Measurements from ENCODE around the gene PPL.

Gene PPL

GRCh38 chr16:4860727-4861342 is 76.1 kb downstream of the PPL start:
- WGBS, 2 experiments (ENCODE audit: insufficient coverage in 2 of 2) = 92 to 96% methylated on average over 13 of the region's 14 CpGs

GRCh38 chr16:4859900-4860255 is 77.1 kb downstream of the PPL start:
- Histone ChIP-seq H3K27ac (ENCODE audit: low read depth, low read length, severe bottlenecking) (peak overlapping the region; percentile 61), H3K4me1 (ENCODE audit: control insufficient read depth, insufficient read depth, low read length, poor library complexity, severe bottlenecking) (peaks cover 15% of the 10 kb centered on the region), H3K9me3 (ENCODE audit: control insufficient read depth, low read length) (no peaks in the 10 kb centered on the region), H3K36me3 (ENCODE audit: control insufficient read depth, insufficient read depth, low read length) (peaks cover 97% of the 10 kb centered on the region), H3K4me3 (ENCODE audit: extremely low read depth, insufficient read depth, low read length, poor library complexity, severe bottlenecking) (no peak overlapping the region)
- 85 to 89% methylated on average over 8 to 10 of the region's 10 CpGs for WGBS, 2 experiments (ENCODE audit: insufficient coverage in 2 of 2)

More at GRCh38 chr16:4860727-4861342, 76.1 kb downstream of the PPL start:
- Histone ChIP-seq H3K9me3 (ENCODE audit: control insufficient read depth, low read length) (no peaks in the 10 kb centered on the region), H3K36me3 (ENCODE audit: control insufficient read depth, insufficient read depth, low read length) (peaks cover 90% of the 10 kb centered on the region), H3K27ac (ENCODE audit: low read depth, low read length, severe bottlenecking) (no peak overlapping the region), H3K4me3 (ENCODE audit: extremely low read depth, insufficient read depth, low read length, poor library complexity, severe bottlenecking) (no peak overlapping the region), H3K4me1 (ENCODE audit: control insufficient read depth, insufficient read depth, low read length, poor library complexity, severe bottlenecking) (peaks cover 9% of the 10 kb centered on the region)

GRCh38 chr16:4859190-4859899 is 77.6 kb downstream of the PPL start:
- H3K4me1 ChIP-seq (ENCODE audit: control insufficient read depth, insufficient read depth, low read length, poor library complexity, severe bottlenecking) = peaks cover 15% of the 10 kb centered on the region
- no peak overlapping the region for H3K4me3 ChIP-seq (ENCODE audit: extremely low read depth, insufficient read depth, low read length, poor library complexity, severe bottlenecking)
- H3K36me3 ChIP-seq (ENCODE audit: control insufficient read depth, insufficient read depth, low read length) = peaks cover 97% of the 10 kb centered on the region
- peak overlapping the region; percentile 61 for H3K27ac ChIP-seq (ENCODE audit: low read depth, low read length, severe bottlenecking)
- 93 to 97% methylated on average over 12 to 17 of the region's 17 CpGs for WGBS, 2 experiments (ENCODE audit: insufficient coverage in 2 of 2)
- no peaks in the 10 kb centered on the region for H3K9me3 ChIP-seq (ENCODE audit: control insufficient read depth, low read length)

GRCh38 chr16:4855804-4856203 is 81.1 kb downstream of the PPL start:
- Histone ChIP-seq H3K4me1 (ENCODE audit: control insufficient read depth, insufficient read depth, low read length, poor library complexity, severe bottlenecking) (peaks cover 20% of the 10 kb centered on the region), H3K36me3 (ENCODE audit: control insufficient read depth, insufficient read depth, low read length) (peaks cover 79% of the 10 kb centered on the region), H3K9me3 (ENCODE audit: control insufficient read depth, low read length) (no peaks in the 10 kb centered on the region), H3K4me3 (ENCODE audit: extremely low read depth, insufficient read depth, low read length, poor library complexity, severe bottlenecking) (no peak overlapping the region), H3K27ac (ENCODE audit: low read depth, low read length, severe bottlenecking) (no peak overlapping the region)
- whole genome bisulfite sequencing, 2 experiments (ENCODE audit: insufficient coverage in 2 of 2) = 88 to 100% methylated on average over 1 of the region's 2 CpGs

- H3K36me3 ChIP-seq (ENCODE audit: control insufficient read depth, insufficient read depth, low read length) = peaks cover 75% of the 10 kb centered on the region
Observed at GRCh38 chr16:4855371-4855770, 81.6 kb downstream of the PPL start.

GRCh38 chr16:4852221-4852872 is 84.6 kb downstream of the PPL start:
- H3K27ac ChIP-seq (ENCODE audit: low read depth, low read length, severe bottlenecking) = no peak overlapping the region
- H3K9me3 ChIP-seq (ENCODE audit: control insufficient read depth, low read length) = no peaks in the 10 kb centered on the region
- peaks cover 22% of the 10 kb centered on the region for H3K4me1 ChIP-seq (ENCODE audit: control insufficient read depth, insufficient read depth, low read length, poor library complexity, severe bottlenecking)
- WGBS, 2 experiments (ENCODE audit: insufficient coverage in 2 of 2) = 100% methylated on average over 1 of the region's 1 CpG
- H3K36me3 ChIP-seq (ENCODE audit: control insufficient read depth, insufficient read depth, low read length) = peaks cover 45% of the 10 kb centered on the region
- no peak overlapping the region for H3K4me3 ChIP-seq (ENCODE audit: extremely low read depth, insufficient read depth, low read length, poor library complexity, severe bottlenecking)

More at GRCh38 chr16:4855371-4855770, 81.6 kb downstream of the PPL start:
- Histone ChIP-seq H3K27ac (ENCODE audit: low read depth, low read length, severe bottlenecking) (no peak overlapping the region), H3K9me3 (ENCODE audit: control insufficient read depth, low read length) (no peaks in the 10 kb centered on the region), H3K4me1 (ENCODE audit: control insufficient read depth, insufficient read depth, low read length, poor library complexity, severe bottlenecking) (peaks cover 23% of the 10 kb centered on the region), H3K4me3 (ENCODE audit: extremely low read depth, insufficient read depth, low read length, poor library complexity, severe bottlenecking) (no peak overlapping the region)
- WGBS, 2 experiments (ENCODE audit: insufficient coverage in 2 of 2) = 96 to 100% methylated on average over 4 to 5 of the region's 5 CpGs

GRCh38 chr16:4850211-4850610 is 86.7 kb downstream of the PPL start:
- peaks cover 27% of the 10 kb centered on the region for H3K36me3 ChIP-seq (ENCODE audit: control insufficient read depth, insufficient read depth, low read length)
- 40 to 82% methylated on average over 1 to 2 of the region's 3 CpGs for WGBS, 2 experiments (ENCODE audit: insufficient coverage in 2 of 2)
- H3K9me3 ChIP-seq (ENCODE audit: control insufficient read depth, low read length) = no peaks in the 10 kb centered on the region
- no peak overlapping the region for H3K4me3 ChIP-seq (ENCODE audit: extremely low read depth, insufficient read depth, low read length, poor library complexity, severe bottlenecking)
- H3K27ac ChIP-seq (ENCODE audit: low read depth, low read length, severe bottlenecking) = no peak overlapping the region
- H3K4me1 ChIP-seq (ENCODE audit: control insufficient read depth, insufficient read depth, low read length, poor library complexity, severe bottlenecking) = peaks cover 19% of the 10 kb centered on the region

- Histone ChIP-seq H3K36me3 (ENCODE audit: control insufficient read depth, insufficient read depth, low read length) (peaks cover 29% of the 10 kb centered on the region), H3K9me3 (ENCODE audit: control insufficient read depth, low read length) (no peaks in the 10 kb centered on the region), H3K4me3 (ENCODE audit: extremely low read depth, insufficient read depth, low read length, poor library complexity, severe bottlenecking) (peak overlapping the region; percentile 91), H3K4me1 (ENCODE audit: control insufficient read depth, insufficient read depth, low read length, poor library complexity, severe bottlenecking) (peaks cover 16% of the 10 kb centered on the region), H3K27ac (ENCODE audit: low read depth, low read length, severe bottlenecking) (peak overlapping the region; percentile 91)
- WGBS, 2 experiments (ENCODE audit: insufficient coverage in 2 of 2) = 1% methylated on average over 72 to 83 of the region's 83 CpGs
Observed at GRCh38 chr16:4847774-4848587, 89.0 kb downstream of the PPL start.

GRCh38 chr16:4846901-4847773 is 89.8 kb downstream of the PPL start, which contains the start of the genes GLYR1 and UBN1:
GLYR1 (minus strand) TSS chr16:4847288; CDS start chr16:4847265, 23 bp downstream.
UBN1 (plus strand) TSS chr16:4847481; CDS start chr16:4852918, 5,437 bp downstream.
- H3K36me3 ChIP-seq (ENCODE audit: control insufficient read depth, insufficient read depth, low read length) = peaks cover 34% of the 10 kb centered on the region
- peak within 1 kb of the TSS; percentile 91 for H3K27ac ChIP-seq (ENCODE audit: low read depth, low read length, severe bottlenecking)
- peak within 1 kb of the TSS; percentile 91 for H3K4me3 ChIP-seq (ENCODE audit: extremely low read depth, insufficient read depth, low read length, poor library complexity, severe bottlenecking)
- peaks cover 11% of the 10 kb centered on the region for H3K4me1 ChIP-seq (ENCODE audit: control insufficient read depth, insufficient read depth, low read length, poor library complexity, severe bottlenecking)
- 0 to 1% methylated on average over 100 to 108 of the region's 126 CpGs for WGBS, 2 experiments (ENCODE audit: insufficient coverage in 2 of 2)
- no peaks in the 10 kb centered on the region for H3K9me3 ChIP-seq (ENCODE audit: control insufficient read depth, low read length)
